Smooth muscle cell (in vitro differentiated cells): ENCODE data around the gene TBC1D7. TPM values are rescaled to one million over a fixed set of nuclear protein-coding genes. Genes with fewer than 3 reads are reported as not detected.

Experiments
- DNase-seq: peaks from one replicate; lab custom pipeline; 2025; ENCODE audit not compliant: unreplicated experiment; lab: John Stamatoyannopoulos, UW
- H2AFZ ChIP-seq: fragments of 200-600 bp; sonication (generic); 2 replicates; pipeline ENCODE4 v1.6.0; 2016; ENCODE audit warnings: antibody characterized with exemption, low read depth, mild to moderate bottlenecking
- H3F3A ChIP-seq: fragments of 200-600 bp; sonication (generic); 2 replicates; pipeline ENCODE4 v1.6.0; 2017; ENCODE audit warnings: antibody characterized with exemption, low read depth
- H3K27ac ChIP-seq: fragments of 200-600 bp; sonication (generic); 2 replicates; pipeline ENCODE4 v1.5.1; 2016; ENCODE audit warnings: low read depth, mild to moderate bottlenecking
- H3K27me3 ChIP-seq: fragments of 200-600 bp; sonication (generic); 2 replicates; pipeline ENCODE4 v1.6.1; 2016; ENCODE audit warnings: low read depth, mild to moderate bottlenecking
- H3K36me3 ChIP-seq: fragments of 200-600 bp; sonication (generic); 2 replicates; pipeline ENCODE4 v1.5.1; 2016; ENCODE audit warnings: low read depth
- H3K4me1 ChIP-seq: fragments of 200-600 bp; sonication (generic); 2 replicates; pipeline ENCODE4 v1.5.1; 2016; ENCODE audit warnings: low read depth
- H3K4me2 ChIP-seq: fragments of 200-600 bp; sonication (generic); 2 replicates; pipeline ENCODE4 v1.6.0; 2016; ENCODE audit warnings: mild to moderate bottlenecking
- H3K4me3 ChIP-seq: fragments of 200-600 bp; sonication (generic); 2 replicates; pipeline ENCODE4 v1.5.1; 2016; ENCODE audit warnings: mild to moderate bottlenecking
- H3K79me2 ChIP-seq: fragments of 200-600 bp; sonication (generic); 2 replicates; pipeline ENCODE4 v1.6.0; 2016; ENCODE audit warnings: low read depth, mild to moderate bottlenecking
- H3K9ac ChIP-seq: fragments of 200-600 bp; sonication (generic); 2 replicates; pipeline ENCODE4 v1.6.0; 2016; ENCODE audit warnings: low read depth
- H3K9me3 ChIP-seq: fragments of 200-600 bp; sonication (generic); replicated peaks from 2 replicates; pipeline ENCODE4 v1.5.1; 2016; ENCODE audit warnings: low read depth
- H4K20me1 ChIP-seq: fragments of 200-600 bp; sonication (generic); 2 replicates; pipeline ENCODE4 v1.6.0; 2016; ENCODE audit warnings: low read depth
- WGBS: methylation state at CpG from one replicate; pipeline ENCODE4 v1.1.7; 2016; ENCODE audit warnings: low lambda C conversion rate; 5-methylcytosine and 5-hydroxymethylcytosine counted together
- polyA plus RNA-seq: library from polyadenylated mRNA; unstranded; fragments of >200 nt; fragmentation: Nextera tagmentation; extraction: Ambion mirVana; gene quantifications from 2 replicates; pipeline ENCODE4 v1.2.1, GENCODE V29; 2016
- total RNA-seq: library from RNA; depleted of rRNA; stranded (reverse); fragments of >200 nt; gene quantifications from 2 replicates; pipeline ENCODE4 v1.2.3, GENCODE V29; 2014
- TF ChIP-seq, protein P1 (sequence below): fragments of 200-600 bp; sonication (generic); IDR thresholded peaks from 2 replicates; pipeline ENCODE4 v1.5.1; 2017; ENCODE audit warnings: borderline replicate concordance, mild to moderate bottlenecking, antibody characterized with exemption; ENCODE audit not compliant: insufficient read depth, poor library complexity, severe bottlenecking

The TBC1D7 gene
- total and polyA plus RNA-seq, 2 experiments from 2014 or later: 21.1 to 39.6 TPM

DNA sequence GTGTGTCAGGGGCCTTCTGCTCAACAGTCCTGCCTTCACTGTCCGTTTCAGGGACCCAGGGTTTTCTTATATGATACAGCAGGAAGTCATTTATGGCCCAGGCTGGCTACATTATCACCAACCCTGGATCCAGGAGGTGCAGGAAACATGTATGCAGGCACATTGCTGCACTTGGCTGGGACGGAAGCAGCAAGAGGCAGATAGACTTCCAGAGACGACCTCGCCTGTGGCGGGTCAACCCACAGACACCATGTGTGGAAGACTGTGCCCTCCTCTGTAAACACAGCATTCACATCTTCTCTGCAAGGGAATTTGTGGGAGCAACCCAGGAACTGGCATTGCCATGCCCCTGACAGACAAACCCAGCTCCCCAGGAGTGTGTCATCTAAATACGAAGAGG lies 43.7 kb downstream of the TBC1D7 start:
- H3K4me2 ChIP-seq: no peak overlapping the region

DNA sequence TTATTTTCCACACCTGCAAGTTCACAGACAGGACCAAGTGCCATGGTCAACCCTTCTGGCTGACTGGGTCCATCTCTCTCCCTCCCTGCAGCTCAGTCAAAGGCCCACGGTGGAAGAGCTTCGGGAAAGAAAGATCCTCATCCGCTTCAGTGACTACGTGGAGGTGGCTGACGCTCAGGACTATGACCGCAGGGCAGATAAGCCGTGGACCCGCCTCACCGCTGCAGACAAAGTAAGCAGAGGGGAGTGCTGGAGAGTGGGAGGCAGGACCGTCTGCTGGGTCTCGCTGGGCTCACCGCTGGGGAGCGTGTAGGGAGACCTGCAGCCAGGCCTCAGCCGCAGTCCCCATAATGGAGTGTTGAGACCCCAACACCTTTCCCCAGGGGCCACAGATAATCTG lies 45.0 kb downstream of the TBC1D7 start:
- TF ChIP-seq, protein P1, sequence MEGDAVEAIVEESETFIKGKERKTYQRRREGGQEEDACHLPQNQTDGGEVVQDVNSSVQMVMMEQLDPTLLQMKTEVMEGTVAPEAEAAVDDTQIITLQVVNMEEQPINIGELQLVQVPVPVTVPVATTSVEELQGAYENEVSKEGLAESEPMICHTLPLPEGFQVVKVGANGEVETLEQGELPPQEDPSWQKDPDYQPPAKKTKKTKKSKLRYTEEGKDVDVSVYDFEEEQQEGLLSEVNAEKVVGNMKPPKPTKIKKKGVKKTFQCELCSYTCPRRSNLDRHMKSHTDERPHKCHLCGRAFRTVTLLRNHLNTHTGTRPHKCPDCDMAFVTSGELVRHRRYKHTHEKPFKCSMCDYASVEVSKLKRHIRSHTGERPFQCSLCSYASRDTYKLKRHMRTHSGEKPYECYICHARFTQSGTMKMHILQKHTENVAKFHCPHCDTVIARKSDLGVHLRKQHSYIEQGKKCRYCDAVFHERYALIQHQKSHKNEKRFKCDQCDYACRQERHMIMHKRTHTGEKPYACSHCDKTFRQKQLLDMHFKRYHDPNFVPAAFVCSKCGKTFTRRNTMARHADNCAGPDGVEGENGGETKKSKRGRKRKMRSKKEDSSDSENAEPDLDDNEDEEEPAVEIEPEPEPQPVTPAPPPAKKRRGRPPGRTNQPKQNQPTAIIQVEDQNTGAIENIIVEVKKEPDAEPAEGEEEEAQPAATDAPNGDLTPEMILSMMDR: no peak
- Histone ChIP-seq H3K4me1 (no peaks in the 10 kb centered on the region), H3K79me2 (no peaks in the 10 kb centered on the region), H4K20me1 (no peaks in the 10 kb centered on the region), H3K4me3 (no peak overlapping the region), H3K9me3 (no peaks in the 10 kb centered on the region), H3K9ac (no peak overlapping the region), H3K27me3 (no peaks in the 10 kb centered on the region), H3K36me3 (no peaks in the 10 kb centered on the region), H3F3A (no peaks in the 10 kb centered on the region), H3K4me2 (no peak overlapping the region), H2AFZ (no peak overlapping the region), H3K27ac (no peak overlapping the region)
- no peak for DNase-seq
- WGBS: 74% methylated on average over 14 of the region's 14 CpGs

More for the DNA sequence above, 43.7 kb downstream of the TBC1D7 start:
- Histone ChIP-seq H2AFZ (no peak overlapping the region), H3K27ac (no peak overlapping the region), H3K4me1 (peaks cover under 1% of the 10 kb centered on the region), H3F3A (no peaks in the 10 kb centered on the region), H4K20me1 (no peaks in the 10 kb centered on the region), H3K79me2 (no peaks in the 10 kb centered on the region), H3K27me3 (no peaks in the 10 kb centered on the region), H3K36me3 (no peaks in the 10 kb centered on the region), H3K9ac (no peak overlapping the region), H3K9me3 (no peaks in the 10 kb centered on the region), H3K4me3 (no peak overlapping the region)
- DNase-seq: no peak
- TF ChIP-seq, protein P1: no peak
- WGBS: 79% methylated on average over 6 of the region's 6 CpGs

DNA sequence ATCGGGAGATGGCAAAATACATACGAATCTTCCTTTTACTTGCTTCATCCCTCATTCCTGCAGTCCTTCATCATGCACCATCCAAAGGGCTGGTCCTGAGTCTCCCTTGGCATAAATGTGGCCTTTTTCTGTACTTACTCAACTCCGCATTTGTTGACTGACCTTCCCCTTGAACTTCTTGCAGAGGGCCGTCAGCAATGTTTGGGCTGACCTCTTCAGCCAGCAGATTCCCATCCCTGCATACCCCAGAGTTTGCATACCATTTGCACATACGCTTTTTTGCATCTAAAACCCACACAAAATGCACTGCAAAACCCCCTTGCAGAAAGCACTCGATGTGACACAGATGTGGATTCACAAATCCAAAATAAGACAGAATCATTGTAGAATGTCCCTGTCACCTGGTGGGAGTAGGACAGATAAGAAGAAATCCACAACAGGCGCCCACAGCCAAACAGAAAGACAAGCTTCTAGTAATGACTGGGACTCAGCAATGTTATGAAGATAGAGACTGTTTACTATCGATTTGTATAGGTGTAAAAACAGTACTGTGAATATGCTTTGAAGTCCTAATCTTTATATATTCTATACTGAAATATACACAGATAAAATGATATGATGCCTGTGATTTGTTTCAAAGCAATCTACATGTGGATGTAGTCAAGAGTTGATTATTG lies 45.8 kb downstream of the TBC1D7 start:
- H4K20me1 ChIP-seq: no peaks in the 10 kb centered on the region
- no peaks in the 10 kb centered on the region for H3K36me3 ChIP-seq
- H2AFZ ChIP-seq: no peak overlapping the region
- 69% methylated on average over 8 of the region's 8 CpGs for WGBS
- no peak overlapping the region for H3K9ac ChIP-seq
- H3K4me3 ChIP-seq: no peak overlapping the region
- no peaks in the 10 kb centered on the region for H3K4me1 ChIP-seq
- H3K9me3 ChIP-seq: no peaks in the 10 kb centered on the region
- DNase-seq: no peak
- no peak overlapping the region for H3K27ac ChIP-seq
- H3K27me3 ChIP-seq: no peaks in the 10 kb centered on the region
- no peaks in the 10 kb centered on the region for H3F3A ChIP-seq
- no peak overlapping the region for H3K4me2 ChIP-seq
- TF ChIP-seq, protein P1: no peak
- H3K79me2 ChIP-seq: no peaks in the 10 kb centered on the region

DNA sequence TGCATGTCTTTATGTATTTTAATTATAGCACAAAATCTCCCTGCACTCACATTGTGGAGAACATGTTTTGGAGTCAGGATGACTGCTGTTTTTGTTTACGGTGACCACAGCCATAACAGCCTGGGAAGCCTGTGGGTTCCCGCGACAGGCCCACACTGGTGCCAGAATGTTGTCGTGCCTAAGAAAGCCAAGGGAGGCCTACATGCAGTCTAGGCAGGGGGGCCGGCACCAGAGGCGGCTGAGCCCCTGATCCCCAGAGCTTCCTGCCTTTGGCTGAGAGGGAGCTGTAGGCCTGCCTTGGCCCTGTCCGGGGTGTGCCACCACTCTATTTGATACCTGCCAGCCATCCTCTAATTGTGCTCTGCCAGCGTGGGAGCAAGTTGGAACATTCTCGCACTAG lies 46.7 kb downstream of the TBC1D7 start:
- Histone ChIP-seq H3K4me1 (no peaks in the 10 kb centered on the region), H3F3A (no peaks in the 10 kb centered on the region), H3K27me3 (no peaks in the 10 kb centered on the region), H3K9me3 (no peaks in the 10 kb centered on the region), H3K9ac (no peak overlapping the region), H3K4me3 (no peak overlapping the region), H2AFZ (no peak overlapping the region), H3K79me2 (no peaks in the 10 kb centered on the region), H4K20me1 (no peaks in the 10 kb centered on the region), H3K27ac (no peak overlapping the region), H3K4me2 (no peak overlapping the region), H3K36me3 (no peaks in the 10 kb centered on the region)
- DNase-seq: no peak
- WGBS: 58% methylated on average over 9 of the region's 9 CpGs
- TF ChIP-seq, protein P1: no peak
